ENCODE results near the gene BAZ1B.
A peak's percentile ranks its signal among the peaks of the same experiment; 100 is the strongest.
"Not testable (repeated sequence)": the region's sequence is repeated elsewhere in the genome, so short reads cannot be mapped to it uniquely, and the experiment has no call there.

Gene BAZ1B

GRCh38 chr7:73522105-73522872 lies at the start of gene BAZ1B:
Gene BAZ1B (minus strand): TSS chr7:73522293. CDS start chr7:73521933, 360 bp downstream.
- Histone ChIP-seq H3K4me3 (ENCODE audit: low read depth in 1 of 5, low read length in 5 of 5) (peak within 1 kb of the TSS; percentile 78 to 89 (median 86)), H3K27me3 (ENCODE audit: control insufficient read depth in 5 of 5, insufficient read depth in 4 of 5, low read length in 5 of 5) (no peaks in the 10 kb centered on the region), H3K4me1 (ENCODE audit: control insufficient read depth in 5 of 5, insufficient read depth in 5 of 5, low read length in 5 of 5) (peaks cover 5 to 54% (median 36%) of the 10 kb centered on the region in 5 donors), H3K27ac (ENCODE audit: low read depth, low read length) (peak within 1 kb of the TSS; percentile 88), H3K36me3 (ENCODE audit: control insufficient read depth in 5 of 5, insufficient read depth in 5 of 5, low read length in 5 of 5) (peaks cover 0 to 3% (median 0%) of the 10 kb centered on the region in 5 donors), H3K9me3 (ENCODE audit: control insufficient read depth in 5 of 5, low read length in 5 of 5) (no peaks in the 10 kb centered on the region), H3K9ac (ENCODE audit: low read length in 5 of 5) (peak within 1 kb of the TSS; percentile 81 to 91 (median 84))

GRCh38 chr7:73570977-73571376 lies 48.9 kb upstream of the BAZ1B start:
- no peaks in the 10 kb centered on the region for H3K27me3 ChIP-seq (ENCODE audit: control insufficient read depth in 5 of 5, insufficient read depth in 4 of 5, low read length in 5 of 5)
- H3K9ac ChIP-seq (ENCODE audit: low read length in 5 of 5) = no peak overlapping the region
- peaks cover 0 to 6% (median 4%) of the 10 kb centered on the region in 5 donors for H3K4me1 ChIP-seq (ENCODE audit: control insufficient read depth in 5 of 5, insufficient read depth in 5 of 5, low read length in 5 of 5)
- H3K4me3 ChIP-seq (ENCODE audit: low read depth in 1 of 5, low read length in 5 of 5) = no peak overlapping the region
- H3K36me3 ChIP-seq (ENCODE audit: control insufficient read depth in 5 of 5, insufficient read depth in 5 of 5, low read length in 5 of 5) = peaks cover 7 to 63% (median 56%) of the 10 kb centered on the region in 5 donors
- no peak overlapping the region for H3K27ac ChIP-seq (ENCODE audit: low read depth, low read length)
- H3K9me3 ChIP-seq (ENCODE audit: control insufficient read depth in 5 of 5, low read length in 5 of 5) = no peaks in the 10 kb centered on the region

DNA sequence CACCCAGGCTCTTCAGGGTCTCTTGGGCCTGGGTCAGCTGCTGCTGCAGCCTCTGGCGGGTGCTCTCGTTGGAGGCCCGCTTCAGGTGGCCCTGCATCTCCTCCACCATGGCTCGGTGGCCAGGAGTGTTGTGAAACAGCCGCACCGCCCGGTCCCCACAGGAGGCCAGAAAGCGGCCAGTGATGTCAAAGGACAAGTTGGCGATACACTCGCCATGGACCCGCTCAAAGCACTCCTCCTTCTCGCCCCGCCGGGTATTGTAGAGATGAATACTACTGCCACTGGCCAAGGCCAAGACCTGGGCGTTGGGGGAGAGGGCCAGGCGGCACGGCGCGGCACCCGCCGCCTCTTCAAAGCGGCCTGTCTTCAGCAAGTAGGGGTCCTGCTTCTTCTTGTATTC lies 48.4 kb upstream of the BAZ1B start:
- Histone ChIP-seq H3K9ac (ENCODE audit: low read length in 5 of 5) (no peak overlapping the region), H3K27ac (ENCODE audit: low read depth, low read length) (no peak overlapping the region), H3K4me3 (ENCODE audit: low read depth in 1 of 5, low read length in 5 of 5) (no peak overlapping the region), H3K36me3 (ENCODE audit: control insufficient read depth in 5 of 5, insufficient read depth in 5 of 5, low read length in 5 of 5) (peaks cover 7 to 63% (median 56%) of the 10 kb centered on the region in 5 donors), H3K4me1 (ENCODE audit: control insufficient read depth in 5 of 5, insufficient read depth in 5 of 5, low read length in 5 of 5) (peaks cover 0 to 11% (median 8%) of the 10 kb centered on the region in 5 donors), H3K27me3 (ENCODE audit: control insufficient read depth in 5 of 5, insufficient read depth in 4 of 5, low read length in 5 of 5) (no peaks in the 10 kb centered on the region), H3K9me3 (ENCODE audit: control insufficient read depth in 5 of 5, low read length in 5 of 5) (no peaks in the 10 kb centered on the region)

GRCh38 chr7:73569042-73569608 lies 47.0 kb upstream of the BAZ1B start:
- no peak overlapping the region for H3K4me3 ChIP-seq (ENCODE audit: low read depth in 1 of 5, low read length in 5 of 5)
- no peak overlapping the region for H3K9ac ChIP-seq (ENCODE audit: low read length in 5 of 5)
- H3K36me3 ChIP-seq (ENCODE audit: control insufficient read depth in 5 of 5, insufficient read depth in 5 of 5, low read length in 5 of 5) = peaks cover 7 to 54% (median 48%) of the 10 kb centered on the region in 5 donors
- H3K27me3 ChIP-seq (ENCODE audit: control insufficient read depth in 5 of 5, insufficient read depth in 4 of 5, low read length in 5 of 5) = no peaks in the 10 kb centered on the region
- no peaks in the 10 kb centered on the region for H3K9me3 ChIP-seq (ENCODE audit: control insufficient read depth in 5 of 5, low read length in 5 of 5)
- no peak overlapping the region for H3K27ac ChIP-seq (ENCODE audit: low read depth, low read length)
- peaks cover 0 to 18% (median 10%) of the 10 kb centered on the region in 5 donors for H3K4me1 ChIP-seq (ENCODE audit: control insufficient read depth in 5 of 5, insufficient read depth in 5 of 5, low read length in 5 of 5)

DNA sequence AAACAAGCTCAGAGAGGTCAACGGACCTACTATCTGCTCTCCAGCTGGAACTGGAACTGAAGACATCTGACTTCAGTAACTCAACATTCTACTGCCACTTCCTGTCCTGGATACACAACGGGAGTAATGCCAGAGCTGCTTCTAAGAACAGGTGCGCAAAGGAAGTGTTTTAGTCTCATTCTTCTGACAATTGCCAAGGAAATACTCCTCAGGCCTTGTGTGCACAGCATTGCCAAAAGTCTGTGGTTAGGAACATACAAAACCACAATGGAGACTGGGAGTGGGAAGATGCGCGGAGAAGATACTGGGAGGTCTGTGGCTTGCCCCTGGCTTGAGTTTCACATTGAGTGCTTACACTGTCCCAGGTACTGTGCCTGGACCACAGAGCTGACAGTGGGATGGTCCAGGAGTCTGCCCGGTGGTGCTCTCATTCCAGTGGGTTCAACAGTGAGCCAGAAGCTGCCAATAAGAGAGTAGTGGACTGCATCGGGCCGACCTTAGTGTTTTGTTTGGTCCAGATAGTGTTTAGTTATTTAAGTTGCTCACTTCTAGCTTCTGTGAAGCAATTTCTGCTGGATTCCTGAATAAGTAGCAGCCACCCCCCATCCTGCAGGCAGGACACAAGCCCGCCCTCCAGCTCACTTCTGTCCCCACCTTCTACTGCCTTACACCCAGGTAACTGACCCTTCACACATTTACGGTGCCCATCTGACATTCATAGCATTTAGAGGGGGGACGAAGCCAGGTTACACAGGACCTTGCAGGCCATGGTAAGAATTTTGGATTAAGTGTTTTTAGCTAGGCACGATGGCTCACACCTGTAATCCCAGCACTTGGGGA lies 46.0 kb upstream of the BAZ1B start:
- Histone ChIP-seq H3K9me3 (ENCODE audit: control insufficient read depth in 5 of 5, low read length in 5 of 5) (no peaks in the 10 kb centered on the region), H3K4me1 (ENCODE audit: control insufficient read depth in 5 of 5, insufficient read depth in 5 of 5, low read length in 5 of 5) (peaks cover 0 to 15% (median 10%) of the 10 kb centered on the region in 5 donors), H3K36me3 (ENCODE audit: control insufficient read depth in 5 of 5, insufficient read depth in 5 of 5, low read length in 5 of 5) (peaks cover 7 to 43% (median 37%) of the 10 kb centered on the region in 5 donors), H3K27me3 (ENCODE audit: control insufficient read depth in 5 of 5, insufficient read depth in 4 of 5, low read length in 5 of 5) (no peaks in the 10 kb centered on the region), H3K4me3 (ENCODE audit: low read depth in 1 of 5, low read length in 5 of 5) (no peak overlapping the region), H3K9ac (ENCODE audit: low read length in 5 of 5) (no peak overlapping the region), H3K27ac (ENCODE audit: low read depth, low read length) (no peak overlapping the region)

- H3K4me1 ChIP-seq (ENCODE audit: control insufficient read depth in 5 of 5, insufficient read depth in 5 of 5, low read length in 5 of 5) = peaks cover 0 to 15% (median 10%) of the 10 kb centered on the region in 5 donors
- H3K9me3 ChIP-seq (ENCODE audit: control insufficient read depth in 5 of 5, low read length in 5 of 5) = no peaks in the 10 kb centered on the region
- no peak overlapping the region for H3K27ac ChIP-seq (ENCODE audit: low read depth, low read length)
- no peaks in the 10 kb centered on the region for H3K27me3 ChIP-seq (ENCODE audit: control insufficient read depth in 5 of 5, insufficient read depth in 4 of 5, low read length in 5 of 5)
- H3K4me3 ChIP-seq (ENCODE audit: low read depth in 1 of 5, low read length in 5 of 5) = no peak overlapping the region
- peaks cover 7 to 34% (median 28%) of the 10 kb centered on the region in 5 donors for H3K36me3 ChIP-seq (ENCODE audit: control insufficient read depth in 5 of 5, insufficient read depth in 5 of 5, low read length in 5 of 5)
- no peak overlapping the region for H3K9ac ChIP-seq (ENCODE audit: low read length in 5 of 5)
Observed at GRCh38 chr7:73567140-73567539, 45.0 kb upstream of the BAZ1B start.

DNA sequence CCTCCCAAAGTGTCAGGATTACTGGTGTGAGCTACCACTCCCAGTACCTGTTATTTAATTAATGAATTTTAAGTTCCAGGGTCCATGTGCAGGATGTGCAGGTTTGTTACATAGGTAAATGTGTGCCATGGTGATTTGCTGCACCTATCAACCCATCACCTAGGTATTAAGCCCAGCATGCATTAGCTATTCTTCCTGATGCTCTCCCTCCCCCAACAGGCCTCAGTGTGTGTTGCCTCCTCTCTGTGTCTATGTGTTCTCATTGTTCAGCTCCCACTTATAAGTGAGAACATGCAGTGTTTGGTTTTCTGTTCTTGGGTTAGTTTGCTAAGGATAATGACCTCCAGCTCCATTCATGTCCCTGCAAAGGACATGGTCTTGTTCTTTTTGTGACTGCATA lies 44.3 kb upstream of the BAZ1B start:
- peak overlapping the region in 2 of 5 donors; percentile 40 to 68 for H3K9ac ChIP-seq (ENCODE audit: low read length in 5 of 5)

GRCh38 chr7:73565675-73566340 lies 43.7 kb upstream of the BAZ1B start:
- Histone ChIP-seq H3K27me3 (ENCODE audit: control insufficient read depth in 5 of 5, insufficient read depth in 4 of 5, low read length in 5 of 5) (no peaks in the 10 kb centered on the region), H3K4me1 (ENCODE audit: control insufficient read depth in 5 of 5, insufficient read depth in 5 of 5, low read length in 5 of 5) (peaks cover 0 to 15% (median 10%) of the 10 kb centered on the region in 5 donors), H3K4me3 (ENCODE audit: low read depth in 1 of 5, low read length in 5 of 5) (peak overlapping the region in 4 of 5 donors; percentile 46 to 66 (median 62)), H3K9ac (ENCODE audit: low read length in 5 of 5) (peak overlapping the region in 3 of 5 donors; percentile 40 to 68 (median 56)), H3K36me3 (ENCODE audit: control insufficient read depth in 5 of 5, insufficient read depth in 5 of 5, low read length in 5 of 5) (peaks cover 7 to 22% (median 18%) of the 10 kb centered on the region in 5 donors), H3K27ac (ENCODE audit: low read depth, low read length) (no peak overlapping the region), H3K9me3 (ENCODE audit: control insufficient read depth in 5 of 5, low read length in 5 of 5) (no peaks in the 10 kb centered on the region)

More for the DNA sequence above, 44.3 kb upstream of the BAZ1B start:
- not testable (repeated sequence) for H3K27me3 ChIP-seq (ENCODE audit: control insufficient read depth in 5 of 5, insufficient read depth in 4 of 5, low read length in 5 of 5); H3K9me3 ChIP-seq (ENCODE audit: control insufficient read depth in 5 of 5, low read length in 5 of 5); H3K27ac ChIP-seq (ENCODE audit: low read depth, low read length)
- Histone ChIP-seq H3K36me3 (ENCODE audit: control insufficient read depth in 5 of 5, insufficient read depth in 5 of 5, low read length in 5 of 5) (peaks cover 7 to 28% (median 23%) of the 10 kb centered on the region in 5 donors), H3K4me3 (ENCODE audit: low read depth in 1 of 5, low read length in 5 of 5) (peak overlapping the region in 4 of 5 donors; percentile 46 to 66 (median 62)), H3K4me1 (ENCODE audit: control insufficient read depth in 5 of 5, insufficient read depth in 5 of 5, low read length in 5 of 5) (peaks cover 0 to 15% (median 10%) of the 10 kb centered on the region in 5 donors)

GRCh38 chr7:73560109-73560835 lies 38.2 kb upstream of the BAZ1B start:
- Histone ChIP-seq H3K4me1 (ENCODE audit: control insufficient read depth in 5 of 5, insufficient read depth in 5 of 5, low read length in 5 of 5) (peaks cover 5 to 28% (median 22%) of the 10 kb centered on the region in 5 donors), H3K9me3 (ENCODE audit: control insufficient read depth in 5 of 5, low read length in 5 of 5) (no peaks in the 10 kb centered on the region), H3K36me3 (ENCODE audit: control insufficient read depth in 5 of 5, insufficient read depth in 5 of 5, low read length in 5 of 5) (no peaks in the 10 kb centered on the region), H3K27ac (ENCODE audit: low read depth, low read length) (no peak overlapping the region), H3K27me3 (ENCODE audit: control insufficient read depth in 5 of 5, insufficient read depth in 4 of 5, low read length in 5 of 5) (no peaks in the 10 kb centered on the region), H3K4me3 (ENCODE audit: low read depth in 1 of 5, low read length in 5 of 5) (no peak overlapping the region), H3K9ac (ENCODE audit: low read length in 5 of 5) (no peak overlapping the region)

Measured in subcutaneous abdominal adipose tissue (tissue), 5 donors.